GM12873 (cell line): ENCODE data around the gene ERC2.

ENCODE experiments used
- CTCF ChIP-seq: IDR thresholded peaks from 2 replicates; pipeline ENCODE4 v1.5.1; 2012; ENCODE audit warnings: low read depth, mild to moderate bottlenecking, moderate library complexity, low read length, control low read depth; ENCODE audit not compliant: insufficient read depth; ENCODE audit errors: missing control alignments

ERC2 gene

DNA sequence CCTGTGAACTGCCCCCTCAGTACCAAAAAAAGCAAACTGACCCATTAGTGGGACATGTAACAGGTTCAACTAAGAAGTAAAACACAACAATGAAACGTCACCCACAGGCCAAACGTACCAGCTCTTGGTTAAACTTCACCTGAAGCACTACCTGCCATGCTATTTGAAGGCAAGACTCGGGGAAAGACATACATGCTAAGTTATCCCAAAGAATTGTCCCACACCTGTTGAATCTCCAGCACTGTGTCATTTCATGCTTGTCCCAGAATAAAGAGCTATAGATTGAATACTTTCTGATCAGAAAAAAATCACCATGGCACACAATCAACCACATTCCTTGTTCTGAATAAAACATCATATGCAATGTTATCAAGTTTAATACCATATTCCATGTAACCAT lies 785.8 kb downstream of the ERC2 start:
- TF ChIP-seq CTCF: no peak

GRCh38 chr3:55678546-55679216 lies 789.6 kb downstream of the ERC2 start:
- no peak for TF ChIP-seq CTCF

DNA sequence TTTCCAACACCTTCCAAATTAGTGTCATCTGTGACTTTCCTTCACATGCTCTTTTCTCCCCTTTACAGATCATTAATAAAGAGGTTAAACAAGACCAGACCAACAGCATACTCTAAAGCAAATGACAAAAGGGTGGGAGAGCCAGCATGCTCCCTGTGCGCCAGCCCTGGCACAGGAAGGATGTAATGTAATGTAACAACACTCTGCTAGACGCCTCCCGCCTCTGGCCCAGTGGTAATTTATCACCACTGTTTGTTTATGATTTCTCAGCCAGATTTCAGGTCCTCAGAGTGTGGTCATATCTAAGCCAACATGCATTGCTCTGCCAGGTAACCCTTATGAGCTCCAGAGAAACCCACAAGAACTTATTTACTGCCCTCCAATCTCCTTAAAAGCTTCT lies 791.6 kb downstream of the ERC2 start:
- no peak for TF ChIP-seq CTCF

DNA sequence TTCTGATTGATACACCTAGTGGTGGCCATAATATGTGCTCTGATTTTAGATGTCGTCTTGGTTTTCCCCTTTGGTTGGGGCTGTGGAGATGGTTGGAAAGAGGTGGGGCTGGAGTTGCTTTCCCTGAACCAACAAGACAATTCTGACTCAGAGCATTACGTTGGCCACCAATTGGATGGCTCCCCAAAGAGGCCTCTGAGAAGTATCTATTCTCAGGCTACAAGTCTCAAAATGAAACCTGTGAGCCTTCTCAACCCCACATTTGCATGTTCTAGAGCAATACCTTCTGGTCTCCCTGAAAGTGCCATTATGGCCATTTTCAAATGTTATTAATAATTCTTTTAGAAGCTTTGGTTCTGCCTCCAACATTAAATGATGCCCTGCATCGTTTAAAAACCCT lies 792.8 kb downstream of the ERC2 start:
- no peak for TF ChIP-seq CTCF

DNA sequence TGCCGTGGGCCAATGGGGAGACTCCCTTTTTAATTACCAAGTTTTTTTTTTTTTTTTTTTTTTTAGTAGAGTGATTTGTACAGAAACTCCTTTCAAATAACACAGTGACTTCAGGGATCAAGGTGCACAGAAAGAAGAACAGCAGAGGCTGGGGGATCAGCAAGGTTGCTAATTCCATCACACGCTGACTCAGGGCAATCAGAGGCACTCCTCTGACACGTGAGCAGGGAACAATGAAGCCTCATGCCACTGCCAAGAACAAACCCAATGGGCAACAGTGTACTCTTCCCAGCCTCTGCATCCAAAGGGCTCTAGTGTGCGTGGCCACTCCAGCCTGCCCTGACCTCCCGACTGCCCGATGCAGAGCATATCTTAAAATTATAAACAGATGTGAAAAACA lies 794.5 kb downstream of the ERC2 start:
- no peak for TF ChIP-seq CTCF

DNA sequence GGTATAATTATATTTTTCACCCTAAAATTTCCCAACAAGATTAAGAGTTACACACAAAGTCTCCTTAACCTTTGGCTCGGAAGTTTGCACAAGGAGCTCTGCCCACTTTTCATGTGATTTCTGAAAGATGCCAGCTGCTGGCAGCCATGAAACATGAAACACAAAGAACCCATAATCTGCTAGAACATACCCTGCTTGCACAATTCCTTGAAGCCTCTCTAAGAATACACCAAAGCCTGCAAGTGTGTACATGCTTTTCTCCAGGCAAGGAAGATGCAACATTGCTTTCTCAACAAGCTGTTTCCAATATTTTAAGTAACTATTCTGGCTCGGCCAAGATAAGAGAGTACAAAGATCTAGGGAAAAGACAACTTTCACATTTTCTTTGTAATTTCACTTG lies 799.1 kb downstream of the ERC2 start:
- TF ChIP-seq CTCF: no peak

GRCh38 chr3:55668359-55668758 lies 799.9 kb downstream of the ERC2 start:
- TF ChIP-seq CTCF: no peak

GRCh38 chr3:55664387-55664786 lies 803.9 kb downstream of the ERC2 start:
- TF ChIP-seq CTCF: no peak
